Gastroesophageal sphincter (tissue), 3 donors: Measurements from ENCODE around the gene BAZ2B.

Experiments used
- POLR2A ChIP-seq, 2 donors: fragments of 450-650 bp; IDR thresholded peaks; one replicate each; pipeline ENCODE4 v1.6.1; 2017; ENCODE audit warnings: antibody characterized with exemption in 2 of 2, mild to moderate bottlenecking in 2 of 2, moderate library complexity in 1 of 2
- POLR2AphosphoS5 ChIP-seq: sonication (generic); formaldehyde crosslinking; IDR thresholded peaks from one replicate; pipeline ENCODE4 v1.6.1; 2017; ENCODE audit warnings: antibody characterized with exemption
- TF ChIP-seq, protein P1 (sequence below), 4 experiments: fragments of 200-600 bp in 2 of 4; fragments of 450-650 bp in 2 of 4; sonication (generic) in 1 of 4; IDR thresholded peaks; one replicate each; pipeline ENCODE4 v1.5.1; 2017 to 2019; ENCODE audit warnings: antibody characterized with exemption in 4 of 4, mild to moderate bottlenecking in 2 of 4, moderate library complexity in 2 of 4

GRCh38 chr2:159326569-159327255, 289.6 kb downstream of the BAZ2B start:
- TF ChIP-seq, protein P1, sequence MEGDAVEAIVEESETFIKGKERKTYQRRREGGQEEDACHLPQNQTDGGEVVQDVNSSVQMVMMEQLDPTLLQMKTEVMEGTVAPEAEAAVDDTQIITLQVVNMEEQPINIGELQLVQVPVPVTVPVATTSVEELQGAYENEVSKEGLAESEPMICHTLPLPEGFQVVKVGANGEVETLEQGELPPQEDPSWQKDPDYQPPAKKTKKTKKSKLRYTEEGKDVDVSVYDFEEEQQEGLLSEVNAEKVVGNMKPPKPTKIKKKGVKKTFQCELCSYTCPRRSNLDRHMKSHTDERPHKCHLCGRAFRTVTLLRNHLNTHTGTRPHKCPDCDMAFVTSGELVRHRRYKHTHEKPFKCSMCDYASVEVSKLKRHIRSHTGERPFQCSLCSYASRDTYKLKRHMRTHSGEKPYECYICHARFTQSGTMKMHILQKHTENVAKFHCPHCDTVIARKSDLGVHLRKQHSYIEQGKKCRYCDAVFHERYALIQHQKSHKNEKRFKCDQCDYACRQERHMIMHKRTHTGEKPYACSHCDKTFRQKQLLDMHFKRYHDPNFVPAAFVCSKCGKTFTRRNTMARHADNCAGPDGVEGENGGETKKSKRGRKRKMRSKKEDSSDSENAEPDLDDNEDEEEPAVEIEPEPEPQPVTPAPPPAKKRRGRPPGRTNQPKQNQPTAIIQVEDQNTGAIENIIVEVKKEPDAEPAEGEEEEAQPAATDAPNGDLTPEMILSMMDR (IDR thresholded peaks at IDR 0.05) = no peak
- TF ChIP-seq POLR2A (IDR thresholded peaks at IDR 0.05) = no peak
- TF ChIP-seq POLR2AphosphoS5 = no peak
